Trophoblast cell (in vitro differentiated cells and primary cell): ENCODE data around the gene SNTG2.

Experiments
- DNase-seq, 2 donors: peaks; one replicate each; pipeline ENCODE4 v3.0.0-alpha.2; 2016
- H2AFZ ChIP-seq: 2 replicates; pipeline ENCODE4 v1.6.1; 2013; ENCODE audit warnings: low read length, moderate library complexity, mild to moderate bottlenecking; ENCODE audit not compliant: insufficient read depth, poor library complexity
- H2AK5ac ChIP-seq: 2 replicates; pipeline ENCODE4 v1.6.1; 2013; ENCODE audit warnings: mild to moderate bottlenecking, low read length
- H2BK120ac ChIP-seq: 2 replicates; pipeline ENCODE4 v1.6.1; 2013; ENCODE audit warnings: low read length, mild to moderate bottlenecking, moderate library complexity; ENCODE audit not compliant: insufficient read depth, poor library complexity
- H2BK12ac ChIP-seq: 2 replicates; pipeline ENCODE4 v1.6.1; 2013; ENCODE audit warnings: mild to moderate bottlenecking, low read length, moderate library complexity
- H2BK5ac ChIP-seq: 2 replicates; pipeline ENCODE4 v1.6.1; 2013; ENCODE audit warnings: low read length, low read depth, moderate library complexity, mild to moderate bottlenecking; ENCODE audit not compliant: poor library complexity
- H3K14ac ChIP-seq: 2 replicates; pipeline ENCODE4 v1.6.1; 2013; ENCODE audit warnings: mild to moderate bottlenecking, low read length
- H3K18ac ChIP-seq: 2 replicates; pipeline ENCODE4 v1.6.1; 2013; ENCODE audit warnings: mild to moderate bottlenecking, low read length
- H3K23ac ChIP-seq: 2 replicates; pipeline ENCODE4 v1.6.1; 2013; ENCODE audit warnings: low read length
- H3K27ac ChIP-seq: 2 replicates; pipeline ENCODE4 v1.5.1; 2013; ENCODE audit warnings: low read depth, mild to moderate bottlenecking, inconsistent platforms, low read length, moderate library complexity
- H3K27me3 ChIP-seq: 2 replicates; pipeline ENCODE4 v1.6.1; 2013; ENCODE audit warnings: inconsistent platforms, mild to moderate bottlenecking, low read length, moderate library complexity; ENCODE audit not compliant: insufficient read depth
- H3K36me3 ChIP-seq, 2 experiments: 1 replicate in 1 of 2; 2 replicates in 1 of 2; pipeline ENCODE4 v1.6.1; 2013; ENCODE audit warnings: low read length in 2 of 2, mild to moderate bottlenecking in 2 of 2, moderate library complexity in 1 of 2; ENCODE audit not compliant: insufficient read depth in 2 of 2, control insufficient read depth in 1 of 2
- H3K4ac ChIP-seq: 2 replicates; pipeline ENCODE4 v1.6.1; 2013; ENCODE audit warnings: low read depth, mild to moderate bottlenecking, low read length, moderate library complexity
- H3K4me1 ChIP-seq, 2 experiments: 1 replicate in 1 of 2; 2 replicates in 1 of 2; pipeline ENCODE4 v1.6.1; 2013; ENCODE audit warnings: low read length in 2 of 2, mild to moderate bottlenecking in 2 of 2, moderate library complexity in 1 of 2; ENCODE audit not compliant: insufficient read depth in 2 of 2, control insufficient read depth in 1 of 2
- H3K4me2 ChIP-seq: 2 replicates; pipeline ENCODE4 v1.6.1; 2013; ENCODE audit warnings: inconsistent platforms, mild to moderate bottlenecking, low read length, moderate library complexity
- H3K4me3 ChIP-seq: 2 replicates; pipeline ENCODE4 v1.5.1; 2013; ENCODE audit warnings: mild to moderate bottlenecking, low read depth, low read length, inconsistent platforms
- H3K79me1 ChIP-seq: one replicate; pipeline ENCODE4 v1.6.1; 2013; ENCODE audit warnings: low read length
- H3K79me2 ChIP-seq: 2 replicates; pipeline ENCODE4 v1.6.1; 2013; ENCODE audit warnings: low read length, mild to moderate bottlenecking; ENCODE audit not compliant: control insufficient read depth, insufficient read depth, poor library complexity
- H3K9ac ChIP-seq: 2 replicates; pipeline ENCODE4 v1.6.1; 2013; ENCODE audit warnings: mild to moderate bottlenecking, low read length
- H3K9me3 ChIP-seq: 2 replicates; pipeline ENCODE4 v1.6.1; 2013; ENCODE audit warnings: low read depth, mild to moderate bottlenecking, control low read depth, inconsistent platforms, low read length; ENCODE audit not compliant: insufficient read depth
- H4K12ac ChIP-seq: 2 replicates; pipeline ENCODE4 v1.6.1; 2013; ENCODE audit warnings: low read depth, mild to moderate bottlenecking, low read length, moderate library complexity
- H4K8ac ChIP-seq: 2 replicates; pipeline ENCODE4 v1.6.1; 2013; ENCODE audit warnings: low read depth, mild to moderate bottlenecking, low read length, moderate library complexity
- H4K91ac ChIP-seq: one replicate; pipeline ENCODE4 v1.6.1; 2013; ENCODE audit warnings: low read depth, mild to moderate bottlenecking, low read length, moderate library complexity
- WGBS: extraction: QIAGEN DNeasy Blood & Tissue Kit; methylation state at CpG from one replicate; pipeline ENCODE4 v1.1.7; 2013; ENCODE audit warnings: missing lambda C conversion rate; ENCODE audit not compliant: insufficient read length, insufficient coverage; ENCODE audit errors: extremely low coverage; 5-methylcytosine and 5-hydroxymethylcytosine counted together

Gene SNTG2

GRCh38 chr2:1170241-1170640 lies 219.6 kb downstream of the SNTG2 start:
- Histone ChIP-seq H3K18ac (no peak overlapping the region), H4K12ac (no peak overlapping the region), H3K36me3 (no peaks in the 10 kb centered on the region), H4K91ac (no peak overlapping the region), H3K9ac (no peak overlapping the region), H3K79me2 (no peaks in the 10 kb centered on the region), H3K4ac (no peak overlapping the region), H4K8ac (no peak overlapping the region), H3K23ac (no peak overlapping the region), H3K9me3 (peaks cover 4% of the 10 kb centered on the region), H2BK120ac (no peak overlapping the region), H3K79me1 (no peaks in the 10 kb centered on the region), H3K4me3 (no peak overlapping the region), H2AFZ (no peak overlapping the region), H2AK5ac (no peak overlapping the region), H2BK12ac (no peak overlapping the region), H3K27me3 (no peaks in the 10 kb centered on the region), H3K27ac (no peak overlapping the region), H3K14ac (no peak overlapping the region), H3K4me1 (no peaks in the 10 kb centered on the region), H3K4me2 (no peak overlapping the region), H2BK5ac (no peak overlapping the region)
- no CpG with 5 or more reads among the region's 15 CpGs for WGBS
- no peak for DNase-seq

- no peak overlapping the region for H3K23ac ChIP-seq
- H3K9ac ChIP-seq, result no peak overlapping the region
- H3K9me3 ChIP-seq, result peaks cover 5% of the 10 kb centered on the region
- no peak overlapping the region for H3K14ac ChIP-seq
- H4K91ac ChIP-seq, result no peak overlapping the region
- no peaks in the 10 kb centered on the region for H3K36me3 ChIP-seq
- no peak overlapping the region for H4K8ac ChIP-seq
- H2BK5ac ChIP-seq, result no peak overlapping the region
- H3K27me3 ChIP-seq, result no peaks in the 10 kb centered on the region
- H2BK120ac ChIP-seq, result no peak overlapping the region
- no peak overlapping the region for H3K27ac ChIP-seq
- no peak overlapping the region for H2AFZ ChIP-seq
- no peak overlapping the region for H3K4me2 ChIP-seq
- no peaks in the 10 kb centered on the region for H3K4me1 ChIP-seq
- H2BK12ac ChIP-seq, result no peak overlapping the region
- H4K12ac ChIP-seq, result no peak overlapping the region
- H3K18ac ChIP-seq, result no peak overlapping the region
- DNase-seq, result no peak
- H3K79me2 ChIP-seq, result no peaks in the 10 kb centered on the region
- H3K79me1 ChIP-seq, result no peaks in the 10 kb centered on the region
- H3K4me3 ChIP-seq, result no peak overlapping the region
- H2AK5ac ChIP-seq, result no peak overlapping the region
- H3K4ac ChIP-seq, result no peak overlapping the region
- WGBS, result no CpG with 5 or more reads among the region's 5 CpGs
Observed at GRCh38 chr2:1170711-1171110, 220.1 kb downstream of the SNTG2 start.

GRCh38 chr2:1173528-1173927 lies 222.9 kb downstream of the SNTG2 start:
- H3K4me2 ChIP-seq, result no peak overlapping the region
- no peak for DNase-seq
- no peak overlapping the region for H2AK5ac ChIP-seq
- peaks cover 2% of the 10 kb centered on the region for H3K9me3 ChIP-seq
- H3K9ac ChIP-seq, result no peak overlapping the region
- H3K79me2 ChIP-seq, result no peaks in the 10 kb centered on the region
- H2BK5ac ChIP-seq, result no peak overlapping the region
- H3K4me3 ChIP-seq, result no peak overlapping the region
- H3K23ac ChIP-seq, result no peak overlapping the region
- H3K18ac ChIP-seq, result no peak overlapping the region
- no peak overlapping the region for H3K27ac ChIP-seq
- no peak overlapping the region for H4K8ac ChIP-seq
- WGBS, result no CpG with 5 or more reads among the region's 5 CpGs
- no peaks in the 10 kb centered on the region for H3K79me1 ChIP-seq
- H2BK12ac ChIP-seq, result no peak overlapping the region
- H4K91ac ChIP-seq, result no peak overlapping the region
- no peaks in the 10 kb centered on the region for H3K4me1 ChIP-seq
- H2AFZ ChIP-seq, result no peak overlapping the region
- H3K4ac ChIP-seq, result no peak overlapping the region
- no peaks in the 10 kb centered on the region for H3K36me3 ChIP-seq
- H3K14ac ChIP-seq, result no peak overlapping the region
- no peaks in the 10 kb centered on the region for H3K27me3 ChIP-seq
- no peak overlapping the region for H2BK120ac ChIP-seq
- no peak overlapping the region for H4K12ac ChIP-seq

GRCh38 chr2:1181893-1182292 lies 231.2 kb downstream of the SNTG2 start:
- Histone ChIP-seq H2BK5ac (peak overlapping the region; percentile 21), H4K8ac (no peak overlapping the region), H2BK12ac (no peak overlapping the region), H3K4me3 (no peak overlapping the region), H2AK5ac (no peak overlapping the region), H3K4me2 (no peak overlapping the region), H3K27ac (no peak overlapping the region), H3K79me2 (no peaks in the 10 kb centered on the region), H3K79me1 (no peaks in the 10 kb centered on the region), H3K14ac (no peak overlapping the region), H4K91ac (no peak overlapping the region), H3K9me3 (peaks cover 5% of the 10 kb centered on the region), H3K18ac (no peak overlapping the region), H4K12ac (no peak overlapping the region), H3K4me1 (no peaks in the 10 kb centered on the region), H2AFZ (no peak overlapping the region), H3K4ac (no peak overlapping the region), H3K23ac (no peak overlapping the region), H2BK120ac (no peak overlapping the region), H3K27me3 (no peaks in the 10 kb centered on the region), H3K9ac (no peak overlapping the region), H3K36me3 (no peaks in the 10 kb centered on the region)
- WGBS, result no CpG with 5 or more reads among the region's 3 CpGs
- DNase-seq, result no peak
